ENCODE results near the gene ROS1. TPM values are rescaled to one million over a fixed set of nuclear protein-coding genes. Genes with fewer than 3 reads are reported as not detected.

The ROS1 gene
- total RNA-seq, 1 donor = 0.43 TPM

DNA sequence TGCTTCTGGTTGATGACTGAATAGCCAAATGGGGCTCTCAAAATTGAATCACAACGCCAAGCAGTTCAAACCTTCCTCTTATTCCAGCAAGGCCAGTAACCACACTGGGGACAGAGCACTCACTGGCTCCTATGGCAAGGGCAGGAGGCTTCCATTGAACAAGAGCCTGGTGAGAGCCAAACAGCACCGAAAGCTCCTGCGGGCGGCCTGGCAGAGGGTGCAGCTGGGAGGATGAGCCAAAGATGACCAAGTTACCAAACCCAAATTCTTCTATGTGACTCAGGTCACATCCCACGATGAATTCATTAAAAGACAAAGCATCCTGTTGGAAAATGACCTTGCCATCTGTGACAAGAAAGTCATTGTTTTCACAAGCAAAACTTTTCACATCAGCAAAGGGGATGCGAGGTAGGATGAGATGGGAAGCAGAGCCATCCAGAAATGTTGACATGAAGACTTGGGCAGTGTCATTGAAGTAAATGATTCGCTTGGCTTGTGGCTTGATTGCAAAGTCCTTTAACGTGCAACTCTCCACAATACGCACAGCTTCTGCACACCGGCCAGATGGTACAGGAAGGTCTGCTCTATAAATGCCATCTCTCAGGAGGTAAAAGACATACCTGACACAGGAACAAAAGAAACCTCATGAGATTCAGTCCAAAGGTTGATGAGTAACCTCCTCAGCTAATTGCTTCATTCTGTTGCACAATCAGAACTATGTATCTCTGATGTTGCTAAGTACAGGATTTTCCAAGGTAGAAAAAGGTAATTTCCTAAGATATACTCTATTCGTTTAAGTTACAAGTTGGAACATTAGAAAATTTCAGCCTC is 36.3 kb downstream of the ROS1 start:
- TF ChIP-seq, protein P1, sequence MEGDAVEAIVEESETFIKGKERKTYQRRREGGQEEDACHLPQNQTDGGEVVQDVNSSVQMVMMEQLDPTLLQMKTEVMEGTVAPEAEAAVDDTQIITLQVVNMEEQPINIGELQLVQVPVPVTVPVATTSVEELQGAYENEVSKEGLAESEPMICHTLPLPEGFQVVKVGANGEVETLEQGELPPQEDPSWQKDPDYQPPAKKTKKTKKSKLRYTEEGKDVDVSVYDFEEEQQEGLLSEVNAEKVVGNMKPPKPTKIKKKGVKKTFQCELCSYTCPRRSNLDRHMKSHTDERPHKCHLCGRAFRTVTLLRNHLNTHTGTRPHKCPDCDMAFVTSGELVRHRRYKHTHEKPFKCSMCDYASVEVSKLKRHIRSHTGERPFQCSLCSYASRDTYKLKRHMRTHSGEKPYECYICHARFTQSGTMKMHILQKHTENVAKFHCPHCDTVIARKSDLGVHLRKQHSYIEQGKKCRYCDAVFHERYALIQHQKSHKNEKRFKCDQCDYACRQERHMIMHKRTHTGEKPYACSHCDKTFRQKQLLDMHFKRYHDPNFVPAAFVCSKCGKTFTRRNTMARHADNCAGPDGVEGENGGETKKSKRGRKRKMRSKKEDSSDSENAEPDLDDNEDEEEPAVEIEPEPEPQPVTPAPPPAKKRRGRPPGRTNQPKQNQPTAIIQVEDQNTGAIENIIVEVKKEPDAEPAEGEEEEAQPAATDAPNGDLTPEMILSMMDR (IDR thresholded peaks at IDR 0.05; ENCODE audit: insufficient read depth, low read depth, low read length) = no peak
- no peak overlapping the region for H3K4me3 ChIP-seq (ENCODE audit: low read depth, low read length)
- DNase-seq (ENCODE audit: low read depth) = peak; percentile 3

DNA sequence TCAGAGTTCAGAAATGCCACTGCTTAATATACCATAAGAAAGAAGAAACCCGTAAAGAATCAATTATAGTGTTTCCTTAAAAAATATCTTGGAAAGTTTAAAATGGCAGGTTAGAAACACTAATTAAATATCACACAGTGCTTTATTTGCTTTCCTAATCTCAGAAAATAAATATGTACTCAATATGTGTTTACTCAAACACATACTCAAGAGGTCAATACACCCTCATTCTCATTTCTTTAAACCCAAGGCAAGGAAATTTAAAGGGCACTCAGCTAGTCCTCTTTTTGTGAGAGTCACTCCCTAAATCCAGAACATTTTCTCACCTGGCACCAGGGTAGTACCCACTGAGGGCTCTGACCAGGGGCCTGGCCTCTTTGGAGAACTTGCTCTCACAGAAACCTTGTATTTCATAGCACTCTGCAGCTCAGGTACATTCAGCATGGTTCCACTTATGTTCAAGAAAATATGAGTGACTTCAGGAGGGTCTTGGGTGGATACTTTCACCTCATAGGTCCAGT is 38.2 kb downstream of the ROS1 start:
- TF ChIP-seq, protein P1 (IDR thresholded peaks at IDR 0.05; ENCODE audit: insufficient read depth, low read depth, low read length) = no peak
- H3K4me3 ChIP-seq (ENCODE audit: low read depth, low read length) = no peak overlapping the region
- DNase-seq (ENCODE audit: low read depth) = no peak

DNA sequence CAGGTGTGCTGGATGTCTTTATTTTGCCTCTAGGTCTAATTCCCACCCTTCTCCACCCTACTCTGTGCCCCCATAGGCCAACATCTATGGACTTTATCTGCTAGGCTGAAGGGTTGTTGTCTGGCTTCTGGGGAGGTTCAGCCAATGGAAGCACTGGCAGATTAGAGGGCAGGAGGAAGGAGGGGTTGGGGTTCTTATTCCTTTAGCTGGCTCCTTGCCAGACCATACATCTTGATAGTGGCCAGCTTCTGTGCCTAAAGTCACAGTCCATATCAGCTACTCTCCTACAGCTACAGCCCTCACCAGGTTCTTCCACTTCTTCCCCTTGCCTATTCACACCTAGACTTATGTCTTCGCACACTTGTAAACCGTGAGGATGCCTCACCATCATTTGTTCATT is 41.1 kb downstream of the ROS1 start:
- no peak for DNase-seq (ENCODE audit: low read depth)
- TF ChIP-seq, protein P1 (IDR thresholded peaks at IDR 0.05; ENCODE audit: insufficient read depth, low read depth, low read length) = no peak

DNA sequence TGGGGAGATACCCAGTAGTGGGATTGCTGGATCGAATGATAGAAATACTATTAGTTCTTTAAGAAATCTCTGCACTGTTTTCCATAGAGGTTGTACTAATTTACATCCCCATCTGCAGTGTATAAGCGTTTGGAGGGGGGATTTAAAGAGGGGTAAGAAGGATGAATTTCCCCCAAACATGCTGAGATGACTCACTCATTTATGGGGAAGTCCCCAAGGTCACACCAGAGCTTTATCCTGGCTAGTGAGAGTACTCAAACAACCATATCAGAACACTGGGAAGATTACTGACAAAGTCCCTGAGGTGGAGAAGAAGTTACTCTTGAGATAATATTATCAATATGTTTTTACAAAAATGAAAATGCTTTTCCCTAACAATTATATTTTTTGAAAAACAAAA is 44.0 kb downstream of the ROS1 start:
- no peak for DNase-seq (ENCODE audit: low read depth)
- H3K4me3 ChIP-seq (ENCODE audit: low read depth, low read length) = no peak overlapping the region
- TF ChIP-seq, protein P1 (IDR thresholded peaks at IDR 0.05; ENCODE audit: insufficient read depth, low read depth, low read length) = no peak

More for the DNA sequence above, 41.1 kb downstream of the ROS1 start:
- H3K4me3 ChIP-seq (ENCODE audit: low read depth, low read length) = no peak overlapping the region

DNA sequence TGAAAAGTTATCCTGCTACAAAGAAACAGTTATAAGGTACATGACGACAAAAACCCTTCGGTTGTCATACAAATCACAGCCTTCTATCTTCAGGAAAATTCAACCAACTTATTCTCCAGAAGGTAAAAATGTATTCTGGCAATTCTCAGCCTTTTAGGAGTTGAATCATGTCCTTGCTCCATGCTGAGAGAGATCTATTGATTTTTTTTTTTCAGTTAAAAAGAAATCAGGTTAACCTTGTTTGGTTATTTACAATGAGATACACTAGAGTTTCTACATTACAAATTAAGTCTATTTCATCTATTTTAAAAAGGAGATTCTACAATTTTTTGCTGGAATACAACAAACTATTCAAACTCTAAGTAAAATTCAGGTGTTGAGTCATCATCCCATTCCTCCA is 45.4 kb downstream of the ROS1 start:
- TF ChIP-seq, protein P1 (IDR thresholded peaks at IDR 0.05; ENCODE audit: insufficient read depth, low read depth, low read length) = no peak
- no peak for DNase-seq (ENCODE audit: low read depth)
- no peak overlapping the region for H3K4me3 ChIP-seq (ENCODE audit: low read depth, low read length)

DNA sequence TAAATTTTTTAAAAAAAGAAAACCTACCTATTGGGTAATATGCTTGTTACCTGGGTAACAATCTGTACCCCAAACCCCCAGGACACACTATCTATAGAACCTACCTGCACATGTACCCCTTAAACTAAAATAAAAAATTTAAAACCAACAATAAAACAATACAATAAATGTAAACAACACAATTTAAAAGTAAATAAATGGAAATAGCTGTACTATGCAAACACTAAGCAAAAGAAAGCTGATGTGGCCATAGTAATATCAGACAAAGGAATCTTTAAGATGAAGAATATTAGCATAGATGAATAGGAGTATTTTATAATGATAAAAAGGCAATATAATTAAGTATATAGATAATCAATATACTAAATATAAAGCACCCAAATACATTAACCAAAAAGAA is 50.3 kb downstream of the ROS1 start:
- TF ChIP-seq, protein P1 (IDR thresholded peaks at IDR 0.05; ENCODE audit: insufficient read depth, low read depth, low read length) = no peak
- no peak for DNase-seq (ENCODE audit: low read depth)
- no peak overlapping the region for H3K4me3 ChIP-seq (ENCODE audit: low read depth, low read length)
